Regular cardiac myocyte (primary cell): ENCODE measurements around the gene OR1K1. TPM values are rescaled to one million over a fixed set of nuclear protein-coding genes. Genes with fewer than 3 reads are reported as not detected.

Experiments
- total RNA-seq: library from RNA; depleted of rRNA; stranded (reverse); fragments of >200 nt; gene quantifications from 2 replicates; pipeline ENCODE4 v1.2.3, GENCODE V29; 2014

The OR1K1 gene
- not detected in 2 replicates for total RNA-seq

GRCh38 chr9:122800066-122801060 is at the start of gene OR1K1:
Gene OR1K1 (plus strand): TSS chr9:122800123. CDS start chr9:122800123, 0 bp downstream.

GRCh38 chr9:122788831-122789230 is 11.1 kb upstream of the OR1K1 start, which contains the start of gene OR5C1:
Gene OR5C1 (plus strand): TSS chr9:122788933. CDS start chr9:122788933, 0 bp downstream.

Other genes with a start within 250 kb of the OR1K1 start
- not detected in 2 replicates for gene OR1N2, start 247.0 kb upstream of the OR1K1 start, total RNA-seq
- not detected in 2 replicates for gene OR1L8, start 216.7 kb upstream of the OR1K1 start, total RNA-seq
- not detected in 2 replicates for gene OR1Q1, start 185.4 kb upstream of the OR1K1 start, total RNA-seq
- not detected in 2 replicates for gene OR1B1, start 142.5 kb upstream of the OR1K1 start, total RNA-seq
- gene OR1L1, start 138.4 kb upstream of the OR1K1 start, total RNA-seq: not detected in 2 replicates
- not detected in 2 replicates for gene OR1L3, start 125.0 kb upstream of the OR1K1 start, total RNA-seq
- not detected in 2 replicates for gene OR1L4, start 76.1 kb upstream of the OR1K1 start, total RNA-seq
- not detected in 2 replicates for gene OR1L6, start 57.8 kb upstream of the OR1K1 start, total RNA-seq
- gene OR5C1, start 11.2 kb upstream of the OR1K1 start, total RNA-seq: not detected in 2 replicates
- 47.9 and 50.7 TPM in 2 replicates for gene PDCL, start 28.5 kb downstream of the OR1K1 start, total RNA-seq
- 37.2 and 53.5 TPM in 2 replicates for gene RC3H2, start 105.2 kb downstream of the OR1K1 start, total RNA-seq
- 15.0 and 15.2 TPM in 2 replicates for gene ZBTB6, start 113.2 kb downstream of the OR1K1 start, total RNA-seq
- 3.4 and 3.5 TPM in 2 replicates for gene ZBTB26, start 131.4 kb downstream of the OR1K1 start, total RNA-seq
- gene RABGAP1, start 140.9 kb downstream of the OR1K1 start, total RNA-seq: 21.3 and 45.9 TPM in 2 replicates
- 0.38 and 1.1 TPM in 2 replicates for gene GPR21, start 233.5 kb downstream of the OR1K1 start, total RNA-seq